ENCODE results near the gene NDUFS8.

The NDUFS8 gene

DNA sequence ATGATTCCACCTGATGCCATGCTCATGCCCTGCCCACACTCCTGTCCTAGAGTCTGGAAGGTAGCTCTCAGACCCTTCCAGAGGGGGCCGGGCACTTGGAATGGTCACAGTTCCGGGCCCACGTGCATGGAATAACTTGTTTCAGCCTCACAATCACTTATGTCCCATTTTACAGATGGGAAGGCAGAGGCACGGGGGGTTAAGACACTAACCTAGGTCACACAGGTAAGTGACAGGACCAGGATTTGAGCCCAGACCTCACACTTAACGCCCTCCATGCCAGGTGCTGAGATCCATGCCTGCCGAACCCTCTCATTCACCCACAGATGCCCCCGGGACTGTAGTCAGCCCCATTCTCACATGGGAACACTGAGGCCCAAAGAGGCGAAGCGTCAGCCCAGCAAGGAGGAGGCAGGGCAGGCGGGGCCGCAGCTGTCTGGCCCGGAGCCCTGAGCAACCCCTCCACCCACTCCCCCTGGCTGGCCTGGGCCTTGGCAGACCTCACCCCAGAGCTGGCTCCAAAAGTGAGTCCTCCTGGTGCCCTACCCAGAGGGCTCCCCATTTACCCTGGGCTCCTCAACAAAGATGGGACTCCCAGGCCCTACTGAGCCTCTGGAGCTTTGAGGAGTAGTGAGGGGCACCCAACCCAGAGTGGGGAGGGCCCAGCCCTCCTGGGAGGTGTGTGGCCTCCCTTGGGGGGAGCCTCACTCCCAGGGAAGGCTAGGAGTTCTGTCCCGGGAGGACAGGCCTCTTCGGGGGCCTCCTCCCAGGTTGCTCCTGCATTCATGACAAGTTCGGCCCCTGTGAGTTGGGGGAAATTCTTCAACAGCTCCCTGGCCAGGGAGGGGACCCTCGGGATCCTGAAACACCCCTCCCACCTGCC, 22.7 kb upstream of the NDUFS8 start:
- Mint-ChIP-seq H3K27me3 (no peaks in the 10 kb centered on the region), H3K27ac (ENCODE audit: low read depth) (no peak overlapping the region), H3K36me3 (ENCODE audit: insufficient read depth) (peaks cover 10% of the 10 kb centered on the region), H3K4me3 (no peak overlapping the region), H3K4me1 (peaks cover 15% of the 10 kb centered on the region), H3K9me3 (no peaks in the 10 kb centered on the region)
- no peak for DNase-seq (ENCODE audit: low spot score in 2 of 2)
- ATAC-seq (replicated peaks; ENCODE audit: extremely low read depth, poor library complexity, severe bottlenecking), result no peak

DNA sequence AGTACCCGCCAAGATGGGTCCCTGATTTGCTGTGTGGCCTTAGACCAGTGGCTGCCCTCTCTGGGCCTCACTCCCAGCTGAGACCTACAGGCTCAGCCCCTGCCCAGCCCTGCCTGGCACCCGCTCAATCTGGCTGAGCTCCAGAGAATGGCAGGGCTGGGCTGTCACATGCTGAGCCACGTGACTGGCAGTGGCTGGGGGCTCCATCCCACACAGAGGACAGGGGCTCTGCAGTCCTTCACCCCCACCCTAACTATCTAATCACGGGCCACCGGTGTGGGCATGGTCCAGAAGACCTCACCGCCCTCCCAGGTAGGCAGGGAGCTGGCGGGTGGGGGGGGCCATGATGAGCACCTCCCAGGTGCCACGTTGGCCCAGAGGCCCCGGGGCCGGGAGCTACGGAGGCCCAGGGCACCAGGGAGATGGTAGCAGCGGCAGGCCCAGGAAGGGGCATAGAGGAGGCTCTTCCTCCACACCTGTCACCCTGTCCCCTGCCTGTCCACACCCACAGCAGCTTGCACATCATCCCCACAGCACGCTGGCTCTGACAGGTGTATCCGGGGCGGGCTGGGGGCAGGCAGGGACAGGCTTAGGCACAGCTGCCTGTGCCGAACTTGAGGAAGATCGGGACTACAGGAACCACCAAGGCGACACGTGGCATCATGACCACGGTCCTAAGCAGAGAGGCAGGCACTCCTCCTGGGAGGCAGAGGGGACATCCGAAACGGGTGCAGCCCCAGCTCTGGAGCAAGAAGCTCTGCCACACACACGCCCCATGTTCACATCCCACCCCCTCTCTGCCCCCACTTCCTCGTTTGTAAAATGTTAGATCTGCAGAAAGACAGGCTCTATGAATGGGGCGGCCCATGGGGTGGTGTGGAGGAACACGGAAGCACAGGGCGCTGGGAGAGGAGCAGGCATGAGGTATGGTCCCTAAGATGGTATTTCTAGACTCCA, 21.8 kb upstream of the NDUFS8 start:
- peaks cover 12% of the 10 kb centered on the region for H3K4me1 Mint-ChIP-seq
- peaks cover 1% of the 10 kb centered on the region for H3K27me3 Mint-ChIP-seq
- peaks cover 8% of the 10 kb centered on the region for H3K36me3 Mint-ChIP-seq (ENCODE audit: insufficient read depth)
- H3K9me3 Mint-ChIP-seq, result no peaks in the 10 kb centered on the region
- no peak overlapping the region for H3K4me3 Mint-ChIP-seq
- ATAC-seq (replicated peaks; ENCODE audit: extremely low read depth, poor library complexity, severe bottlenecking), result no peak
- no peak overlapping the region for H3K27ac Mint-ChIP-seq (ENCODE audit: low read depth)
- DNase-seq (ENCODE audit: low spot score in 2 of 2), result no peak

DNA sequence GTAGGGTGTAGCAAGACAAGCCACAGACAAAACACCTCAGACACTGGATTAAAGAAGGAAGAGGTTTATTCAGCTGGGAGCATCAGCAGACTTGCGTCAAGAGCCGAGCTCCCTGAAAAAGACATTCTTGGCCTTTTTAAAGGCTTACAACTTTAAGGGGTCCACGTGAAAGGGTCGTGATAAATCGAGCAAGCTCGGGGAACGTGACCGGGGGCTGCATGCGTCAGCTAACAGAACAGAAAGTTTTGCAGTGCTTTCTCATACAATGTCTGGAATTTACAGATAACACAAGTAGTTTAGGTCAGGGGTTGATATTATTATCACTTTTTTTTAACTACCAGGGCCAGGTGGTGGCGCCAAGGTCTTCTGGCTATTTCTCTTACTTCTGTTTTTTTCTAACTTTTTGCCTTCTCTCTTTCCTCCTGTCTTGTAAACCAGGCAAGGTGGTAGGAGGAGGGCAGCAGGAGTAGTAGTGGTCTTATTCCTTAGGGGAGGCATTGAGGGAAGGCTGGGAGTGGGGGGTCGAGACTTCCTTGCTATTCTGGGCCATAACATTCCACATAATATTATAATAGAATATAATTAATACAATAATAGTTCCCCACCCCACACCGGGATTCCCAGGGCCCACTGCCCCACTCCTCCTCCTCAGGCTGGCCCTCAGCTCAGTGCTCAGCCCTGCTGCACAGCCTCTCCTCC, 20.9 kb upstream of the NDUFS8 start:
- Mint-ChIP-seq H3K36me3 (ENCODE audit: insufficient read depth) (peaks cover 8% of the 10 kb centered on the region), H3K4me1 (peaks cover 5% of the 10 kb centered on the region), H3K9me3 (no peaks in the 10 kb centered on the region), H3K4me3 (no peak overlapping the region), H3K27ac (ENCODE audit: low read depth) (no peak overlapping the region), H3K27me3 (peaks cover 8% of the 10 kb centered on the region)
- no peak for ATAC-seq (replicated peaks; ENCODE audit: extremely low read depth, poor library complexity, severe bottlenecking)
- DNase-seq (ENCODE audit: low spot score in 2 of 2), result no peak

DNA sequence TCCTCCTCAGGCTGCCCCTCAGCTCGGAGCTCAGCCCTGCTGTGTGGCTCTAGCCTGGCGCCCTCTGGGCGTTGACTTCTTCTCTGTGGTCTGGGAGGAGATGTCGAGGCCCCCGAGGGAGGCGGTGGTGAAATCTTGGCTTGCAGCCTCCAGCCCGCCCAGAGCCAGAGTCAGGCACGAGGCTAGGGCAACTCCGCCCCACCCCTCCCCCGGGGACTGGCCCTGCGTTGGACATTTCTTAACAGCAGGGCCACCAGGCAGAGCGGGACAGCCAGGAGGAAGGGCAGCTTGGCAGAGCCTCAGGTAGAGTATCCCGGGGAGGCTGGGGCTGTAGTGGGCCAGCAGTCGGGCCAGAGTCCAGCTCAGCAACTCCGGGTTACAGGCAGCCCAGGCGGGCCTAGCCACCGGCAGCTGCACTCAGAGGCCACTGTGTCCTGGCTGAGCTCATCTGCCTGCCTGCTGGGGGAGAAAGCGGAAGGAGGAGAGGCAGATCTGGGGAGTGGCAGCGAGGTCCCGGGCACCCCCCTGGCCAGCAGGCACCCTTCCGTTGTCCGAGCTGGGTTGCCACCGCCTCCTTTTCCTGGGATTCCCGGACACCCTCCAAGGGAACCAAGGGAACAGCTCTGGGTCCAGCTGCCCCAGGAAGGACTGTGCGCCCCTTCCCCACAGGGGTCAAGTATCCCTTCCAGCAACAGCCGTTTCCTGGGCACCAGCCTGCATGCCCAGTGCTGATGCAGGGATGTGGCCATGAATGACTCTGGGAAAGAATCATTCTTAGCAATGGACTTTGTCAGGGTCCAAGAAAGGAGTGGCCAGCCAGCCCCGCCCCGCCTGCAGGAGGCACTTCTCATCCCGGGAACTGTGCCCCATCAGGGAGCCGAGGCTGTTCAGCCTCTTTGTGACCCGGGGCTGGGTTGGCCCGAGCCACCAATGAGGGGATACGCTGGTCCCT, 20.1 kb upstream of the NDUFS8 start, which contains the start of gene ALDH3B1:
Gene ALDH3B1, plus strand, starts transcription at position 238 of the 952 bp plus-strand sequence. CDS start 4,971 bp downstream, outside the sequence.
- Mint-ChIP-seq H3K4me3 (no peak within 1 kb of the TSS), H3K4me1 (no peaks in the 10 kb centered on the region), H3K36me3 (ENCODE audit: insufficient read depth) (peaks cover 4% of the 10 kb centered on the region), H3K27me3 (peaks cover 8% of the 10 kb centered on the region), H3K9me3 (no peaks in the 10 kb centered on the region), H3K27ac (ENCODE audit: low read depth) (no peak within 1 kb of the TSS)
- ATAC-seq (replicated peaks; ENCODE audit: extremely low read depth, poor library complexity, severe bottlenecking) (no peak), DNase-seq (ENCODE audit: low spot score in 2 of 2) (no peak)

DNA sequence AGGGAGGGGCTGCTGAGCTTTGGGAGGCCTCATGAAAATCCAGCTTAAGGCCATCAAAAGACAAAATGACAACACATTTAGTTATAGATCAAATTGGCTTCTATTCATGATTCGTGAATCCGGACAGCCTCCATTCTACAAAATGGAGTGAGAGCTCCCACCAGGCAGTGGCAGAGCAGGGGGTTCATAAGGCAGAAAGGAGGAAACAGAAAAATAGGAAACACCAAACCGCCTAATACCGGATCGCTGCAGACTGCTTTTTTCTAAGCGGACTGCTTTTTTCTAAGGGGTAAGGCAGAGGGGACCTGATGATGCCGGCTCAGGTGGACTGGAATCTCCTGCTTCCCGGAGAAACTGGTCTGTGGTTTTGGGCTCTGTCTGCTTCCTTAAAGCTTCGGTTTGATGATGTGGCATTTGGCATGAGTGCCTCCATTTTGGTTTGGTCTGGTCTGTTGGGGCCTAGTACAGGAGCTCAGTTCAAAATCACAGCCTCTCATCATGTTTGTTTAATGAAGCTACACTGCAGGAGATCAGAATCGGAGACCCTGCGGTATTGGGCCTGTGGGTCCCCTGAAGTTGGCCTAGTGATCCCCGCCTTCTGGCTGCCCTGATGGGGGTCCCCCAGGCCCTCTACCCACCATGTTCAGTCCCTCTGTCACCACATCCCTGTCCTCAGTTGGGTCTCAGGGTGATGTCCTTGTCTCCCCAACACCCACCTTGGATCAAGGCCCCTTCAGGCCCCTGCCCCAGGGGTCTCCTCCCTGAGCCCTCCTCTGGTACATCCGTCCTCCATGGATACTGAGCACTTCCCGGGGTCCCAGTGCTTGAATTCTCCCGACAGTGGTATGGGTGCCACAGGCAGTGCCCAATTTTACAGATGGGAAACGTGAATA, 19.2 kb upstream of the NDUFS8 start:
- H3K27ac Mint-ChIP-seq (ENCODE audit: low read depth), result no peak overlapping the region
- no peak overlapping the region for H3K4me3 Mint-ChIP-seq
- H3K36me3 Mint-ChIP-seq (ENCODE audit: insufficient read depth), result peaks cover 3% of the 10 kb centered on the region
- ATAC-seq (replicated peaks; ENCODE audit: extremely low read depth, poor library complexity, severe bottlenecking) (no peak), DNase-seq (ENCODE audit: low spot score in 2 of 2) (no peak)
- no peaks in the 10 kb centered on the region for H3K9me3 Mint-ChIP-seq
- peaks cover 8% of the 10 kb centered on the region for H3K27me3 Mint-ChIP-seq
- no peaks in the 10 kb centered on the region for H3K4me1 Mint-ChIP-seq

DNA sequence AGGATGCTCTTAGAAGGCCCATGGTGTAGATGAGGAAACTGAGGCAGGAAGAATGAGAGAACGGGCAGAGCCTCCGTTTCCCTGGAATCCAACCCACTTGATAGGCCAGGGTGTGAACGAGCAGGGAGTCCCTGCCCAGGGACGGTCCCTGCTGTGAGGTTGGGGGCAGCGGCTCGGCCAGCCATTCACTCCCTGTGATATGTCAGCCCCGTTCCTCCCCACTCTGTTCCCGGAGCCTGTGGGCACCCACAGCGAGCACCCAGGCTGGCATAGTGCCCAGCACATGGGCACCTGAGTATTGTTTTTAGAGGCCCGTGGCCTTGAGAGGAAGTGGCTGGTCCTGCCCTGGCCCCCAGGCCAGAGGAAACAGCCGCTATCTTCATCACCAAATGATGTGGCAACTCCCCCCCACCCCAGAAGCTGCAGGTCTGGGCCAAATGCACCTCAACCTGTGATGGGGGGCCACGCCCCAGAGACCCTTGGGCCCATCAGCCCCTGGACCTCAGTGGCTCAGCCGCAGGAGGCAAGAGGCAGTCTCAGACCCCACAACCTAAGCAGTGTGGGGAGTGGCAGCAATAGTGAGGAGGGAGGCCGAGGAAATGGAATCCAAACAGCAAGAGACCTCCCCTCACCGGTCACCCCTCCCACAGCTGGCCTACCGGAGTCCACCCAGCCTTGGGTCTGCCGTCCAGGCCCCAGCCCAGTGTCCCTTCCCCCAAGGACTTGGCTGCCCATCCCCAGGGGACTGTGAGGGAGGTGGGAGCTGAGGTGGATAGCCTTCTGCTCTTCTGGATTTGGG, 18.2 kb upstream of the NDUFS8 start:
- ATAC-seq (replicated peaks; ENCODE audit: extremely low read depth, poor library complexity, severe bottlenecking) (no peak), DNase-seq (ENCODE audit: low spot score in 2 of 2) (no peak)
- no peak overlapping the region for H3K4me3 Mint-ChIP-seq
- no peak overlapping the region for H3K27ac Mint-ChIP-seq (ENCODE audit: low read depth)
- H3K27me3 Mint-ChIP-seq, result peaks cover 8% of the 10 kb centered on the region
- no peaks in the 10 kb centered on the region for H3K9me3 Mint-ChIP-seq
- no peaks in the 10 kb centered on the region for H3K4me1 Mint-ChIP-seq
- peaks cover 3% of the 10 kb centered on the region for H3K36me3 Mint-ChIP-seq (ENCODE audit: insufficient read depth)

DNA sequence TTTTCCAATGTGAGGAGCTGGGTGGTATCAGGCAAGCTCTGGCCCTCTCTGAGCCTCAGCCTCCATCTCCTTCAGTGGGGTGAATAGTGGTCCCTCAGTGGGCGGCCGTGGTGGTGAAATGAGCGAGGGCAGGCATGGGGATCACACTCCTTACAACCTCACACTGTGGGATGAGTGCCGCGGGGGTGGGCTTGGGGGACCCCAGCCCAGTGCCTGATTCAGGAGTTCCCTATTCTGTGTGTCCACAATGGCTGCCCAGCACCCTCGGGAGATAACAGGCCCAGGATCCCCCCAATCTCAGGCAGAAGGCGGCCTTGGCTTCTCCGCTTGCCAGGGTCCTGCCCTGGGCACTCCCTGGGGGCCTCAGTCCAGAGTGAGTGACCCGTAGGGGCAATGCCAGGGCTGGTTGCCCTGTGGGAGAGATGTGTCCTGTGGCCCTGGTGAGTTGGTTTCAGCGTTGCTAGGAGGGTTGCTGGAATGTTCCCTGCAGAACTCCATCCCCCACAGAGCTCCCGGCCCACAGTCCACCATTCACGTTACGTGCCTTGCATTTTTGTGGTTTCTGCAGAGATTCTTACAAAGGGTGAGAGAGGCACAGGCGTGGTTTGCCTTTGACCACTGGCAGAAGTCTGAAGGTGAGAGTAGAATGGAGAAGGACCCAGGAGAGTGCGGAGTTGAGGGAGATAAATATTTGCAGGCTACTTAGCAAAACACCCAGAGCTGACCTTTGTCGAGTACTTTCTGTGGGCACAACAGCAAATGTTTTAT, 17.5 kb upstream of the NDUFS8 start:
- H3K27me3 Mint-ChIP-seq, result peaks cover 8% of the 10 kb centered on the region
- H3K9me3 Mint-ChIP-seq, result no peaks in the 10 kb centered on the region
- no peak for ATAC-seq (replicated peaks; ENCODE audit: extremely low read depth, poor library complexity, severe bottlenecking)
- H3K4me3 Mint-ChIP-seq, result no peak overlapping the region
- no peak overlapping the region for H3K27ac Mint-ChIP-seq (ENCODE audit: low read depth)
- H3K36me3 Mint-ChIP-seq (ENCODE audit: insufficient read depth), result peaks cover 3% of the 10 kb centered on the region
- no peak for DNase-seq (ENCODE audit: low spot score in 2 of 2)
- H3K4me1 Mint-ChIP-seq, result no peaks in the 10 kb centered on the region

DNA sequence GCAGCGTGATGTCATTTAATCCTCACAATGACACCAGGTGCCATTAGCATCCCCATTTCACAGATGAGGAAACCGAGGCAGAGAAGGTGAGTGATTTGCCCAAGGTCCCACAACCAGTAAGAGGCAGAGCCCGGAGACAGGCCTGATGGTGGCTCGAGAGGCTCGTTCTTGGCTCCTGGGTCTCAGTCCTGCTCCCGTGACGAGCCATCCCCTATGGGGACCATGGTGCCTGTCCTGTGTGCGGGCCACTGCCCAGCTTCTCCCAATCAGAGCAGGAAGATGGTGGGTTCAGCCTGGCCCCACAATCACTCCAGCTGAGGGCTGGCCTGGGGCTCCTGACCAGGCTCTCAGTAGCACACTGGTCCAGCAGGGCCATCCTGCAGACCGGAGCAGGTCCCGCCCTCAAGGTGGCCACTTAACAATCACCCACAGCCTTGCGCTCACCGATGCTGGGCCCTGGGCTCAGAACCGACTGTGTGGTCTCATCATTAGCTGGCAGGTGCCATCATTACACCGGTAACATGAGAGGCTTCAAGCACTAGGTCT, 16.8 kb upstream of the NDUFS8 start:
- Mint-ChIP-seq H3K36me3 (ENCODE audit: insufficient read depth) (peaks cover 3% of the 10 kb centered on the region), H3K4me3 (no peak overlapping the region), H3K27ac (ENCODE audit: low read depth) (no peak overlapping the region), H3K4me1 (no peaks in the 10 kb centered on the region), H3K9me3 (no peaks in the 10 kb centered on the region), H3K27me3 (peaks cover 8% of the 10 kb centered on the region)
- no peak for ATAC-seq (replicated peaks; ENCODE audit: extremely low read depth, poor library complexity, severe bottlenecking)
- no peak for DNase-seq (ENCODE audit: low spot score in 2 of 2)

DNA sequence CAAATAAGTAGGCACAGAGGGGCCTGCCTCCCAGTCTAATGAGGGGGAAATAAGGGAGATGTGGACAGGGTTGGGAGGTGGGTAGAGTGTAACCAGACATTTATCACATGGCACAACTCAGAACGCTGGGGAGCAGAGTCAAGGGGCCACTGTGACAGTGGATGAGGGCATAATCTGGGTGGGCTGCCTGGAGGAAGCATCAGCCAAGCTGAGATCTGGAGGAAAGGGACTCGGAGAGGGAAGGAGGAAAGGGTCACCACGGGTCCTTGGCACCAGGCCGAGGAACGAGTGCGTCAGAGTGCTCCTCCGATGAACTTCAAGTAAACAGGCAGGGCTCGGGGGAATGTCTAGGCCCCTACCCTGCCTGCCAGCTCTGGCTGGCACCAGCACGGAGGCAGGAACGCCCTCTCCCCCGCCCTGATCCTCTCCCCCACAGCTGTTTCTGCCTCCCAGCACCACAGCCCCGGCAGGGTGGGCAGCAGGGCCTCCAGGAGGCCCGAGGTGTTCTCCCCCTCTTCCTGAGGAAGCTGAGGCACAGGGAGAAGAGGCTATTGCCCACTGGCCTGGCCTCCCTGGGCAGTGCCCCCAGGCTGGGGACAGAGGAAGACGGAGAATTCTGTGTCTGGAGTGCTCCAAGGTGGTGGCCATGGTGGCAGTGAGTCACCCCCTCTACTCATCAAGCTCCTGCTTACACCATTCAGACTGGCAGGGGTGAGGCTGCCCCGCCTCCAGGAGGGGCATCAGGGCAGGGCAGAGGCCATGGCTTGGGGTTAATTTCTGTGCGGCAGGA, 16.1 kb upstream of the NDUFS8 start:
- Mint-ChIP-seq H3K27me3 (peaks cover 8% of the 10 kb centered on the region), H3K27ac (ENCODE audit: low read depth) (no peak overlapping the region), H3K4me3 (no peak overlapping the region), H3K9me3 (no peaks in the 10 kb centered on the region), H3K36me3 (ENCODE audit: insufficient read depth) (peaks cover 3% of the 10 kb centered on the region), H3K4me1 (no peaks in the 10 kb centered on the region)
- no peak for DNase-seq (ENCODE audit: low spot score in 2 of 2)
- no peak for ATAC-seq (replicated peaks; ENCODE audit: extremely low read depth, poor library complexity, severe bottlenecking)
